NCI-H2227 (cell line): Measurements from ENCODE around the gene MGAT4D.
"Not testable (repeated sequence)": the region's sequence is repeated elsewhere in the genome, so short reads cannot be mapped to it uniquely, and the experiment has no call there.

Source experiments
- DNase-seq: peaks from one replicate; lab custom pipeline; 2025; ENCODE audit not compliant: unreplicated experiment; lab: John Stamatoyannopoulos, UW

The MGAT4D gene

GRCh38 chr4:140497747-140498636, at the start of gene MGAT4D:
Gene MGAT4D (minus strand): TSS chr4:140498293. CDS start chr4:140498222, 71 bp downstream.
- no peak for DNase-seq

GRCh38 chr4:140533951-140534480, 35.9 kb upstream of the MGAT4D start:
- DNase-seq: no peak

GRCh38 chr4:140529434-140529833, 31.3 kb upstream of the MGAT4D start:
- DNase-seq: no peak

- DNase-seq: peak; percentile 97
Measured at GRCh38 chr4:140523857-140524742, 26.0 kb upstream of the MGAT4D start, which contains the start of gene ELMOD2. Gene ELMOD2 (plus strand): TSS chr4:140524168. CDS start chr4:140525429, 1,261 bp downstream.

- DNase-seq: no peak
Measured at GRCh38 chr4:140523370-140523856, 25.3 kb upstream of the MGAT4D start.

- no peak for DNase-seq
Measured at GRCh38 chr4:140515423-140515822, 17.3 kb upstream of the MGAT4D start.

- not testable (repeated sequence) for DNase-seq
Measured at GRCh38 chr4:140513765-140514164, 15.7 kb upstream of the MGAT4D start.

- DNase-seq: no peak
Measured at GRCh38 chr4:140504261-140504660, 6.2 kb upstream of the MGAT4D start.

GRCh38 chr4:140499391-140499790, 1.3 kb upstream of the MGAT4D start:
- DNase-seq: no peak

GRCh38 chr4:140497405-140497746, 717 bp downstream of the MGAT4D start:
- DNase-seq: no peak

GRCh38 chr4:140485939-140486338, 12.2 kb downstream of the MGAT4D start:
- no peak for DNase-seq

- DNase-seq: no peak
Measured at GRCh38 chr4:140483445-140483844, 14.6 kb downstream of the MGAT4D start.

- no peak for DNase-seq
Measured at GRCh38 chr4:140472156-140472555, 25.9 kb downstream of the MGAT4D start.

GRCh38 chr4:140469791-140470733, 28.0 kb downstream of the MGAT4D start:
- DNase-seq: peak; percentile 1

GRCh38 chr4:140466146-140466545, 31.9 kb downstream of the MGAT4D start:
- no peak for DNase-seq

GRCh38 chr4:140463614-140464013, 34.5 kb downstream of the MGAT4D start:
- DNase-seq: no peak

GRCh38 chr4:140463182-140463581, 34.9 kb downstream of the MGAT4D start:
- no peak for DNase-seq

- DNase-seq: no peak
Measured at GRCh38 chr4:140450352-140450751, 47.7 kb downstream of the MGAT4D start.

- no peak for DNase-seq
Measured at GRCh38 chr4:140448830-140449229, 49.3 kb downstream of the MGAT4D start.

- no peak for DNase-seq
Measured at GRCh38 chr4:140448162-140448561, 49.9 kb downstream of the MGAT4D start.
